Panc1 (cell line): Measurements from ENCODE around the gene EPN2. TPM values are rescaled to one million over a fixed set of nuclear protein-coding genes. Genes with fewer than 3 reads are reported as not detected.

ENCODE experiments used
- ATAC-seq: fragments of 200-7000 bp; cut with Tn5 transposase; 2 replicates; pipeline ENCODE4 v1.9.1; 2020; ENCODE audit warnings: mild to moderate bottlenecking, moderate library complexity
- BruUV-seq: library from RNA; stranded (reverse); fragments of 400-500 nt; replicated peaks from 2 replicates; lab custom pipeline; 2021; lab: Mats Ljungman, UMichigan
- CTCF ChIA-PET: fragments of 300-600 bp; sonication (Branson Sonifier 250); formaldehyde crosslinking; loops from one replicate; lab custom pipeline; 2022; ENCODE audit warnings: antibody characterized with exemption; lab: Charles Lee
- POLR2A ChIA-PET: fragments of 300-600 bp; sonication (Branson Sonifier 250); formaldehyde crosslinking; loops from one replicate; lab custom pipeline; 2022; ENCODE audit warnings: antibody characterized with exemption; lab: Charles Lee
- DNase-seq: peaks from one replicate; pipeline ENCODE4 v3.0.0-alpha.2; 2010; ENCODE audit warnings: low read depth, low spot score
- H3K27ac ChIP-seq: 2 replicates; pipeline ENCODE4 v1.5.1; 2011; ENCODE audit warnings: mild to moderate bottlenecking, low read length, inconsistent platforms
- H3K27me3 ChIP-seq: fragments of 200-500 bp; sonication (Bioruptor generic); 2 replicates; pipeline ENCODE4 v1.6.0; 2014; ENCODE audit warnings: low read length, inconsistent platforms; ENCODE audit not compliant: control insufficient read depth, insufficient read depth
- H3K36me3 ChIP-seq: fragments of 200-500 bp; sonication (Bioruptor generic); 2 replicates; pipeline ENCODE4 v1.5.1; 2014; ENCODE audit warnings: inconsistent platforms, mild to moderate bottlenecking, low read length, moderate library complexity; ENCODE audit not compliant: control insufficient read depth, insufficient read depth
- H3K4me1 ChIP-seq: 2 replicates; pipeline ENCODE4 v1.5.1; 2011; ENCODE audit warnings: inconsistent platforms, mild to moderate bottlenecking, low read length, moderate library complexity; ENCODE audit not compliant: control insufficient read depth, insufficient read depth
- H3K4me3 ChIP-seq, 2 experiments: 2 replicates each; pipeline ENCODE4 v1.5.1; 2011 to 2012; ENCODE audit warnings: low read depth in 2 of 2, low read length in 2 of 2, mild to moderate bottlenecking in 2 of 2, inconsistent platforms in 1 of 2, moderate library complexity in 1 of 2
- H3K9me3 ChIP-seq: fragments of 200-500 bp; sonication (Bioruptor generic); 2 replicates; pipeline ENCODE4 v1.5.1; 2014; ENCODE audit warnings: low read depth, mild to moderate bottlenecking, inconsistent platforms, low read length, moderate library complexity; ENCODE audit not compliant: control insufficient read depth, insufficient read depth
- POLR2AphosphoS5 ChIP-seq: IDR thresholded peaks from 2 replicates; pipeline ENCODE4 v1.6.1; 2012; ENCODE audit warnings: mild to moderate bottlenecking, low read depth, low read length, moderate library complexity
- SIN3A ChIP-seq: IDR thresholded peaks from 2 replicates; pipeline ENCODE4 v1.6.1; 2012; ENCODE audit warnings: low read depth, mild to moderate bottlenecking, low read length, moderate library complexity, borderline replicate concordance; ENCODE audit not compliant: insufficient read depth
- TCF7L2 ChIP-seq: IDR thresholded peaks from 2 replicates; pipeline ENCODE4 v1.6.1; 2011; ENCODE audit warnings: mild to moderate bottlenecking, low read depth, low read length, inconsistent platforms
- in situ Hi-C: cut with HindIII; loops from 2 replicates; pipeline ENCODE4 v1.10.0; 2016; ENCODE audit warnings: low sequenced_read_pairs, low pct_unique_long_range_greater_than_20kb
- intact Hi-C: fragments of 100-400 bp; cut with micrococcal nuclease; formaldehyde crosslinking; loops from one replicate; pipeline ENCODE4 v1.10.0; 2022; ENCODE audit not compliant: unreplicated experiment
- total RNA-seq: library from RNA; stranded (reverse); gene quantifications from one replicate; pipeline ENCODE4 v1.2.1, GENCODE V29; 2021; ENCODE audit not compliant: unreplicated experiment
- TF ChIP-seq, protein P1 (sequence below): fragments of 450-650 bp; IDR thresholded peaks from 2 replicates; pipeline ENCODE4 v1.5.1; 2017; ENCODE audit warnings: mild to moderate bottlenecking
- TF ChIP-seq, protein P2 (sequence below), 2 experiments: IDR thresholded peaks; 2 replicates each; pipeline ENCODE4 v1.6.1; 2011 to 2012; ENCODE audit warnings: low read depth in 2 of 2, control low read depth in 1 of 2, low read length in 1 of 2, mild to moderate bottlenecking in 1 of 2, moderate library complexity in 1 of 2; ENCODE audit not compliant: insufficient read depth in 1 of 2

The EPN2 gene
- total RNA-seq, 1 experiment from 2014 or later, result 35.0 TPM

DNA sequence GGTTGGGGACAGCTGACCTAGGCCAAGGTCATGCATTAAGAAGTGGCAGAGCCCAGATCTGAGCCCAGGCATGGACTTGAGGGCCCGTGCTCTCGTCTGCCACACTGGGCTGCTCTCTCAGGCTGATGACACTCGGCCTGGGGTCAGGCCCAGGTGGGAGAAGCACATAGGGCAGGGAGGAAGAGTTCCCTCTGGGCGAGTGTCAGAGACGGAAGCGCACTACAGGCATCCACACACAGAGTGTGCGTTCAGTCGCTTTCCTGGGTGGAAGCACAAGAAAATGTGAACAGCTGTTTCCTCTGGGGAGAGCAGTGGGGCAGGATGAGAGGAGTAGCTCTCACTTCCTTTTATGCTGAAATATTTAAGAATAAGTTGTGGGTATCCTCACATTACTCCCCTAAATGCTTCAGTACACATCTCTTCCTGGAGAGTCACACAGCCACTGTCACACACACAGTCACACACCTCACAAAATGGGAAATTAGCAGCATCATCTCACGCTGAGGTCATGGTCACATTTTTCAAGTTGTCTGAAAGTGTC lies 65.7 kb downstream of the EPN2 start:
- no peak overlapping the region for H3K27ac ChIP-seq
- no peaks in the 10 kb centered on the region for H3K36me3 ChIP-seq
- TF ChIP-seq TCF7L2, result no peak
- TF ChIP-seq, protein P1, sequence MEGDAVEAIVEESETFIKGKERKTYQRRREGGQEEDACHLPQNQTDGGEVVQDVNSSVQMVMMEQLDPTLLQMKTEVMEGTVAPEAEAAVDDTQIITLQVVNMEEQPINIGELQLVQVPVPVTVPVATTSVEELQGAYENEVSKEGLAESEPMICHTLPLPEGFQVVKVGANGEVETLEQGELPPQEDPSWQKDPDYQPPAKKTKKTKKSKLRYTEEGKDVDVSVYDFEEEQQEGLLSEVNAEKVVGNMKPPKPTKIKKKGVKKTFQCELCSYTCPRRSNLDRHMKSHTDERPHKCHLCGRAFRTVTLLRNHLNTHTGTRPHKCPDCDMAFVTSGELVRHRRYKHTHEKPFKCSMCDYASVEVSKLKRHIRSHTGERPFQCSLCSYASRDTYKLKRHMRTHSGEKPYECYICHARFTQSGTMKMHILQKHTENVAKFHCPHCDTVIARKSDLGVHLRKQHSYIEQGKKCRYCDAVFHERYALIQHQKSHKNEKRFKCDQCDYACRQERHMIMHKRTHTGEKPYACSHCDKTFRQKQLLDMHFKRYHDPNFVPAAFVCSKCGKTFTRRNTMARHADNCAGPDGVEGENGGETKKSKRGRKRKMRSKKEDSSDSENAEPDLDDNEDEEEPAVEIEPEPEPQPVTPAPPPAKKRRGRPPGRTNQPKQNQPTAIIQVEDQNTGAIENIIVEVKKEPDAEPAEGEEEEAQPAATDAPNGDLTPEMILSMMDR, result no peak
- TF ChIP-seq, protein P2, sequence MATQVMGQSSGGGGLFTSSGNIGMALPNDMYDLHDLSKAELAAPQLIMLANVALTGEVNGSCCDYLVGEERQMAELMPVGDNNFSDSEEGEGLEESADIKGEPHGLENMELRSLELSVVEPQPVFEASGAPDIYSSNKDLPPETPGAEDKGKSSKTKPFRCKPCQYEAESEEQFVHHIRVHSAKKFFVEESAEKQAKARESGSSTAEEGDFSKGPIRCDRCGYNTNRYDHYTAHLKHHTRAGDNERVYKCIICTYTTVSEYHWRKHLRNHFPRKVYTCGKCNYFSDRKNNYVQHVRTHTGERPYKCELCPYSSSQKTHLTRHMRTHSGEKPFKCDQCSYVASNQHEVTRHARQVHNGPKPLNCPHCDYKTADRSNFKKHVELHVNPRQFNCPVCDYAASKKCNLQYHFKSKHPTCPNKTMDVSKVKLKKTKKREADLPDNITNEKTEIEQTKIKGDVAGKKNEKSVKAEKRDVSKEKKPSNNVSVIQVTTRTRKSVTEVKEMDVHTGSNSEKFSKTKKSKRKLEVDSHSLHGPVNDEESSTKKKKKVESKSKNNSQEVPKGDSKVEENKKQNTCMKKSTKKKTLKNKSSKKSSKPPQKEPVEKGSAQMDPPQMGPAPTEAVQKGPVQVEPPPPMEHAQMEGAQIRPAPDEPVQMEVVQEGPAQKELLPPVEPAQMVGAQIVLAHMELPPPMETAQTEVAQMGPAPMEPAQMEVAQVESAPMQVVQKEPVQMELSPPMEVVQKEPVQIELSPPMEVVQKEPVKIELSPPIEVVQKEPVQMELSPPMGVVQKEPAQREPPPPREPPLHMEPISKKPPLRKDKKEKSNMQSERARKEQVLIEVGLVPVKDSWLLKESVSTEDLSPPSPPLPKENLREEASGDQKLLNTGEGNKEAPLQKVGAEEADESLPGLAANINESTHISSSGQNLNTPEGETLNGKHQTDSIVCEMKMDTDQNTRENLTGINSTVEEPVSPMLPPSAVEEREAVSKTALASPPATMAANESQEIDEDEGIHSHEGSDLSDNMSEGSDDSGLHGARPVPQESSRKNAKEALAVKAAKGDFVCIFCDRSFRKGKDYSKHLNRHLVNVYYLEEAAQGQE (IDR thresholded peaks at IDR 0.05; ENCODE audit: insufficient read depth in 1 of 2, low read depth in 2 of 2, low read length in 1 of 2), result no peak
- no peak for TF ChIP-seq POLR2AphosphoS5
- H3K27me3 ChIP-seq, result no peaks in the 10 kb centered on the region
- ChIA-PET CTCF (no interaction called here), POLR2A (no interaction called here)
- DNase-seq, result no peak
- in situ Hi-C loops, result no loop called here
- no peaks in the 10 kb centered on the region for H3K4me1 ChIP-seq
- H3K9me3 ChIP-seq, result no peaks in the 10 kb centered on the region
- no peak for ATAC-seq
- no TSS peak for BruUV-seq
- H3K4me3 ChIP-seq, result no peak overlapping the region
- intact Hi-C loops, result no loop called here

DNA sequence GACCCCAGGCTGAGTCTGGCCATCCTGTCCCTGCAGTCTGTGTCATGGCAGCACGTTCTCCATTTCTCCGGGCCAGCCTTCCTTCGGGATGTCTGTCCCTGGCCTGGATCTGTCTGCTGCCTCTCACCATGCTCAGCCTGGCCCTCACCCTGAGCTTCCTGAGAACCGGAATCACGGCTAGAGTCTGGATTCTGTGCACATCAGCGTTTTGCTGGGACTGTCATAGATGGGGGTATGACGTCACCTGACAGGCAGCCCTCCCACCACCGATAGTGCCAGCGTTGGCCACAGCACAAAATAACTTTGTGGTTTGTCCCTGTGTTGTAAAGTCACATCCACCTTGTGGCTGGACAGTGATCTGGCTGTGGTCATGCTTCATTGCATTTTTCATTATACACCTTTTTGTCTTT lies 66.2 kb downstream of the EPN2 start:
- no peak overlapping the region for H3K27ac ChIP-seq
- H3K4me1 ChIP-seq, result no peaks in the 10 kb centered on the region
- ChIA-PET POLR2A (no interaction called here), CTCF (no interaction called here)
- BruUV-seq, result no TSS peak
- intact Hi-C loops (no loop called here), in situ Hi-C loops (no loop called here)
- ATAC-seq (no peak), DNase-seq (no peak)
- H3K9me3 ChIP-seq, result no peaks in the 10 kb centered on the region
- H3K36me3 ChIP-seq, result no peaks in the 10 kb centered on the region
- H3K27me3 ChIP-seq, result no peaks in the 10 kb centered on the region
- no peak overlapping the region for H3K4me3 ChIP-seq
- TF ChIP-seq TCF7L2, result no peak

DNA sequence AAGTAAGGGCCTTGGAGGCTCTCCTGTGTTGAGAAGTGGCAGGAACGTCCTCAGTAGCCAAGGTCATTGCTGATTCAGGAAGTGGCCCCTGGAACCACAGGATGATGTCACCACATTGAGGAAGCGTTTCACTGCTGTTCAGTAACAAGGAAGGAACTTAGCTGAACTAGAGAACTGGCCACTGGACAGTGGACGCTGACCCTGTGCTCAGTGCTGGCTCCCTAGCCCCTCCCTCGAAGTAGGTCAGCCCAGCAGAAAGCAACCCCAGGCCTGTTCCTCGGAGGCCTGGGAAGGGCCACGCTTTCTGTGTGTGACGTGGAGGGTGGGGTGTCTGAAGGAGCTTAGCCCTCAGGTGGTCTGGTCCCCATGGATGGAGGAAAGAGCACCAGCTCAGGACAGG lies 67.0 kb downstream of the EPN2 start:
- no peaks in the 10 kb centered on the region for H3K36me3 ChIP-seq
- intact Hi-C loops, result no loop called here

More for the DNA sequence above, 67.0 kb downstream of the EPN2 start:
- Histone ChIP-seq H3K9me3 (no peaks in the 10 kb centered on the region), H3K27me3 (no peaks in the 10 kb centered on the region), H3K27ac (no peak overlapping the region), H3K4me3 (no peak overlapping the region), H3K4me1 (no peaks in the 10 kb centered on the region)
- no peak for ATAC-seq
- in situ Hi-C loops, result no loop called here
- no TSS peak for BruUV-seq
- no peak for TF ChIP-seq SIN3A
- TF ChIP-seq, protein P2 (IDR thresholded peaks at IDR 0.05; ENCODE audit: insufficient read depth in 1 of 2, low read depth in 2 of 2, low read length in 1 of 2), result no peak
- no peak for TF ChIP-seq POLR2AphosphoS5
- TF ChIP-seq, protein P1, result no peak
- TF ChIP-seq TCF7L2, result no peak
- ChIA-PET POLR2A (no interaction called here), CTCF (no interaction called here)
- DNase-seq, result no peak
